Activated naive CD8-positive, alpha-beta T cell treated with anti-CD3 and anti-CD28 coated beads, Interleukin-2, amount 10 ng/mL, durations not matched to agents 7 days and 5 days (primary cell): ENCODE results near the gene GNPNAT1. TPM values are rescaled to one million over a fixed set of nuclear protein-coding genes. Genes with fewer than 3 reads are reported as not detected.
"Not testable (repeated sequence)": the region's sequence is repeated elsewhere in the genome, so short reads cannot be mapped to it uniquely, and the experiment has no call there.

ENCODE experiments used
- ATAC-seq: fragments of 150-1000 bp; cut with Tn5 transposase; one replicate; pipeline ENCODE4 v1.10.0; 2021; ENCODE audit warnings: low read depth, moderate library complexity
- POLR2A ChIA-PET: fragments of 350-600 bp; sonication (Branson Sonifier 250); formaldehyde crosslinking; loops from one replicate; lab custom pipeline; 2021; ENCODE audit warnings: antibody characterized with exemption; lab: Charles Lee
- DNase-seq: peaks from one replicate; pipeline ENCODE4 v3.0.0; 2021
- H3K27ac Mint-ChIP-seq: one replicate; pipeline ENCODE4 v1.8.0; 2022; ENCODE audit warnings: mild to moderate bottlenecking, mixed read lengths
- H3K27me3 Mint-ChIP-seq: one replicate; pipeline ENCODE4 v1.8.0; 2022; ENCODE audit warnings: mild to moderate bottlenecking, moderate library complexity, mixed read lengths
- H3K36me3 Mint-ChIP-seq: one replicate; pipeline ENCODE4 v1.8.0; 2021; ENCODE audit warnings: mild to moderate bottlenecking, mixed read lengths
- H3K4me1 Mint-ChIP-seq: one replicate; pipeline ENCODE4 v1.8.0; 2021; ENCODE audit warnings: mixed read lengths
- H3K4me3 Mint-ChIP-seq: one replicate; pipeline ENCODE4 v1.8.0; 2022; ENCODE audit warnings: mild to moderate bottlenecking, moderate library complexity, mixed read lengths
- H3K9me3 Mint-ChIP-seq: one replicate; pipeline ENCODE4 v1.8.0; 2021; ENCODE audit warnings: mixed read lengths
- total RNA-seq, 2 experiments: library from RNA; stranded (reverse); gene quantifications; one replicate each; pipeline ENCODE4 v1.2.3, GENCODE V29; 2021

Gene GNPNAT1
- total RNA-seq, 2 experiments from 2014 or later: 9.7 to 12.3 TPM

- Mint-ChIP-seq H3K9me3 (no peaks in the 10 kb centered on the region), H3K27me3 (no peaks in the 10 kb centered on the region), H3K27ac (peak overlapping the region; percentile 86), H3K4me1 (peaks cover 11% of the 10 kb centered on the region), H3K4me3 (peak overlapping the region; percentile 94), H3K36me3 (peaks cover 24% of the 10 kb centered on the region)
- no peak for DNase-seq
- POLR2A ChIA-PET: interaction anchor here (0.6 to 2.0 kb wide), 4 partner anchors 11 to 951 kb away, joined by 4 to 7 read pairs (median 6); partner anchors contain the start of gene ERO1A
- ATAC-seq: no peak
Observed at GRCh38 chr14:52730709-52731111, 60.7 kb downstream of the GNPNAT1 start.

- POLR2A ChIA-PET: interaction anchor here (0.7 to 2.0 kb wide), 14 partner anchors 10 to 178 kb away, joined by 3 to 11 read pairs (median 4); partner anchors contain the start of genes ERO1A, GPR137C and TXNDC16
- Mint-ChIP-seq H3K4me1 (peaks cover 10% of the 10 kb centered on the region), H3K9me3 (no peaks in the 10 kb centered on the region), H3K27ac (peak within 1 kb of the TSS; percentile 86), H3K27me3 (no peaks in the 10 kb centered on the region), H3K4me3 (peak within 1 kb of the TSS; percentile 94), H3K36me3 (peaks cover 24% of the 10 kb centered on the region)
- DNase-seq (peak; percentile 98), ATAC-seq (peak; percentile 94)
Observed at GRCh38 chr14:52729925-52730708, 61.3 kb downstream of the GNPNAT1 start, which contains the start of gene STYX. TSS of gene STYX (plus strand) at chr14:52730166. CDS start at chr14:52730475, 309 bp downstream.

GRCh38 chr14:52729585-52729924 lies 61.9 kb downstream of the GNPNAT1 start:
- Mint-ChIP-seq H3K27me3 (no peaks in the 10 kb centered on the region), H3K4me3 (peak overlapping the region; percentile 94), H3K27ac (peak overlapping the region; percentile 86), H3K4me1 (peaks cover 10% of the 10 kb centered on the region), H3K36me3 (peaks cover 25% of the 10 kb centered on the region), H3K9me3 (no peaks in the 10 kb centered on the region)
- no peak for DNase-seq
- no peak for ATAC-seq
- POLR2A ChIA-PET: interaction anchor here (0.7 to 2.0 kb wide), 12 partner anchors 10 to 177 kb away, joined by 3 to 11 read pairs (median 4); partner anchors contain the start of genes ERO1A, GPR137C and TXNDC16

GRCh38 chr14:52729035-52729434 lies 62.4 kb downstream of the GNPNAT1 start:
- not testable (repeated sequence) for H3K27ac Mint-ChIP-seq, H3K27me3 Mint-ChIP-seq, DNase-seq, H3K9me3 Mint-ChIP-seq, ATAC-seq, H3K4me1 Mint-ChIP-seq
- Mint-ChIP-seq H3K36me3 (peaks cover 20% of the 10 kb centered on the region), H3K4me3 (peak overlapping the region; percentile 61)
- POLR2A ChIA-PET: interaction anchor here (0.7 to 1.5 kb wide), 6 partner anchors 13 to 177 kb away, joined by 3 to 11 read pairs (median 4); partner anchors contain the start of genes GPR137C and TXNDC16

GRCh38 chr14:52727509-52727908 lies 63.9 kb downstream of the GNPNAT1 start:
- POLR2A ChIA-PET: interaction anchor here (0.7 kb wide), 1 partner anchor 86 kb away, joined by 4 read pairs; no protein-coding TSS in a partner anchor
- not testable (repeated sequence) for H3K4me3 Mint-ChIP-seq, ATAC-seq, DNase-seq, H3K4me1 Mint-ChIP-seq, H3K9me3 Mint-ChIP-seq, H3K27ac Mint-ChIP-seq, H3K36me3 Mint-ChIP-seq, H3K27me3 Mint-ChIP-seq

Other genes with a start within 250 kb of the GNPNAT1 start
- gene TXNDC16, start 239.1 kb downstream of the GNPNAT1 start, total RNA-seq: 10 to 100 TPM; 10.1 to 13.2 TPM
- gene GPR137C, start 238.8 kb downstream of the GNPNAT1 start, total RNA-seq: under 1 TPM; 0.45 to 0.47 TPM
- 100 to 1,000 TPM; 185 to 203 TPM for gene ERO1A, start 96.0 kb downstream of the GNPNAT1 start, total RNA-seq
- gene PSMC6, start 84.4 kb downstream of the GNPNAT1 start, total RNA-seq: 10 to 100 TPM; 79.9 to 80.7 TPM
- gene STYX, start 61.4 kb downstream of the GNPNAT1 start, total RNA-seq: 10 to 100 TPM; 25.1 to 29.5 TPM
- under 1 TPM; 0.14 to 0.23 TPM for gene FERMT2, start 159.4 kb upstream of the GNPNAT1 start, total RNA-seq